ENCODE data around the gene PLD4.

The PLD4 gene

GRCh38 chr14:104929268-104930230 is 4.9 kb downstream of the PLD4 start:
- H3K4me3 ChIP-seq (ENCODE audit: low read length), result no peak overlapping the region
- H3K4me1 ChIP-seq (ENCODE audit: control insufficient read depth, insufficient read depth, low read length), result no peaks in the 10 kb centered on the region
- peaks cover 4% of the 10 kb centered on the region for H3K27me3 ChIP-seq (ENCODE audit: control insufficient read depth, insufficient read depth, low read length)
- H3K9ac ChIP-seq (ENCODE audit: low read length), result no peak overlapping the region
- H3K36me3 ChIP-seq (ENCODE audit: control insufficient read depth, insufficient read depth, low read length), result no peaks in the 10 kb centered on the region
- no peak overlapping the region for H3K27ac ChIP-seq (ENCODE audit: low read depth, low read length)

GRCh38 chr14:104930526-104931303 is 6.0 kb downstream of the PLD4 start:
- Histone ChIP-seq H3K9ac (ENCODE audit: low read length) (no peak overlapping the region), H3K27ac (ENCODE audit: low read depth, low read length) (no peak overlapping the region), H3K4me3 (ENCODE audit: low read length) (no peak overlapping the region), H3K36me3 (ENCODE audit: control insufficient read depth, insufficient read depth, low read length) (no peaks in the 10 kb centered on the region), H3K27me3 (ENCODE audit: control insufficient read depth, insufficient read depth, low read length) (peaks cover 4% of the 10 kb centered on the region), H3K4me1 (ENCODE audit: control insufficient read depth, insufficient read depth, low read length) (no peaks in the 10 kb centered on the region)

- Histone ChIP-seq H3K4me1 (ENCODE audit: control insufficient read depth, insufficient read depth, low read length) (no peaks in the 10 kb centered on the region), H3K36me3 (ENCODE audit: control insufficient read depth, insufficient read depth, low read length) (no peaks in the 10 kb centered on the region), H3K27me3 (ENCODE audit: control insufficient read depth, insufficient read depth, low read length) (peaks cover 4% of the 10 kb centered on the region), H3K9ac (ENCODE audit: low read length) (no peak overlapping the region), H3K27ac (ENCODE audit: low read depth, low read length) (no peak overlapping the region), H3K4me3 (ENCODE audit: low read length) (no peak overlapping the region)
These were observed 6.7 kb downstream of the PLD4 start for GRCh38 chr14:104931304-104931770.

GRCh38 chr14:104931771-104932675 is 7.3 kb downstream of the PLD4 start:
- Histone ChIP-seq H3K4me3 (ENCODE audit: low read length) (peak overlapping the region; percentile 5), H3K36me3 (ENCODE audit: control insufficient read depth, insufficient read depth, low read length) (no peaks in the 10 kb centered on the region), H3K27ac (ENCODE audit: low read depth, low read length) (peak overlapping the region; percentile 15), H3K9ac (ENCODE audit: low read length) (no peak overlapping the region), H3K27me3 (ENCODE audit: control insufficient read depth, insufficient read depth, low read length) (peaks cover 4% of the 10 kb centered on the region), H3K4me1 (ENCODE audit: control insufficient read depth, insufficient read depth, low read length) (no peaks in the 10 kb centered on the region)

- Histone ChIP-seq H3K4me3 (ENCODE audit: low read length) (peak overlapping the region; percentile 55), H3K9ac (ENCODE audit: low read length) (no peak overlapping the region), H3K4me1 (ENCODE audit: control insufficient read depth, insufficient read depth, low read length) (no peaks in the 10 kb centered on the region), H3K27me3 (ENCODE audit: control insufficient read depth, insufficient read depth, low read length) (peaks cover 4% of the 10 kb centered on the region), H3K36me3 (ENCODE audit: control insufficient read depth, insufficient read depth, low read length) (no peaks in the 10 kb centered on the region), H3K27ac (ENCODE audit: low read depth, low read length) (peak overlapping the region; percentile 24)
These were observed 8.3 kb downstream of the PLD4 start for GRCh38 chr14:104932676-104933631.

- H3K27ac ChIP-seq (ENCODE audit: low read depth, low read length), result no peak overlapping the region
- H3K27me3 ChIP-seq (ENCODE audit: control insufficient read depth, insufficient read depth, low read length), result peaks cover 4% of the 10 kb centered on the region
- no peaks in the 10 kb centered on the region for H3K4me1 ChIP-seq (ENCODE audit: control insufficient read depth, insufficient read depth, low read length)
- no peak overlapping the region for H3K9ac ChIP-seq (ENCODE audit: low read length)
- H3K36me3 ChIP-seq (ENCODE audit: control insufficient read depth, insufficient read depth, low read length), result peaks cover 2% of the 10 kb centered on the region
- H3K4me3 ChIP-seq (ENCODE audit: low read length), result no peak overlapping the region
These were observed 9.4 kb downstream of the PLD4 start for GRCh38 chr14:104933746-104934733.

GRCh38 chr14:104935026-104935650 is 10.5 kb downstream of the PLD4 start:
- Histone ChIP-seq H3K27ac (ENCODE audit: low read depth, low read length) (no peak overlapping the region), H3K36me3 (ENCODE audit: control insufficient read depth, insufficient read depth, low read length) (peaks cover 5% of the 10 kb centered on the region), H3K4me3 (ENCODE audit: low read length) (no peak overlapping the region), H3K9ac (ENCODE audit: low read length) (no peak overlapping the region), H3K4me1 (ENCODE audit: control insufficient read depth, insufficient read depth, low read length) (no peaks in the 10 kb centered on the region), H3K27me3 (ENCODE audit: control insufficient read depth, insufficient read depth, low read length) (peaks cover 6% of the 10 kb centered on the region)

- Histone ChIP-seq H3K9ac (ENCODE audit: low read length) (no peak overlapping the region), H3K4me3 (ENCODE audit: low read length) (no peak overlapping the region), H3K36me3 (ENCODE audit: control insufficient read depth, insufficient read depth, low read length) (peaks cover 11% of the 10 kb centered on the region), H3K4me1 (ENCODE audit: control insufficient read depth, insufficient read depth, low read length) (no peaks in the 10 kb centered on the region), H3K27me3 (ENCODE audit: control insufficient read depth, insufficient read depth, low read length) (peaks cover 6% of the 10 kb centered on the region), H3K27ac (ENCODE audit: low read depth, low read length) (no peak overlapping the region)
These were observed 11.3 kb downstream of the PLD4 start for GRCh38 chr14:104935955-104936354.

GRCh38 chr14:104936361-104937155 is 11.9 kb downstream of the PLD4 start:
- peaks cover 6% of the 10 kb centered on the region for H3K27me3 ChIP-seq (ENCODE audit: control insufficient read depth, insufficient read depth, low read length)
- H3K36me3 ChIP-seq (ENCODE audit: control insufficient read depth, insufficient read depth, low read length), result peaks cover 11% of the 10 kb centered on the region

More at GRCh38 chr14:104936361-104937155, 11.9 kb downstream of the PLD4 start:
- H3K4me3 ChIP-seq (ENCODE audit: low read length), result no peak overlapping the region
- no peaks in the 10 kb centered on the region for H3K4me1 ChIP-seq (ENCODE audit: control insufficient read depth, insufficient read depth, low read length)
- no peak overlapping the region for H3K27ac ChIP-seq (ENCODE audit: low read depth, low read length)
- no peak overlapping the region for H3K9ac ChIP-seq (ENCODE audit: low read length)
